Testis (tissue), 2 donors: ENCODE results near the gene TMEM135.

Experiments used
- POLR2A ChIP-seq: fragments of 450-650 bp; IDR thresholded peaks from one replicate; pipeline ENCODE4 v1.6.1; 2017; ENCODE audit warnings: antibody characterized with exemption, mild to moderate bottlenecking, moderate library complexity
- TF ChIP-seq, protein P1 (sequence below), 3 experiments: fragments of 450-650 bp in 2 of 3; fragments of 200-600 bp in 1 of 3; sonication (generic) in 1 of 3; IDR thresholded peaks; one replicate each; pipeline ENCODE4 v1.5.1; 2016 to 2019; ENCODE audit warnings: antibody characterized with exemption in 3 of 3, mild to moderate bottlenecking in 2 of 3, moderate library complexity in 1 of 3

DNA sequence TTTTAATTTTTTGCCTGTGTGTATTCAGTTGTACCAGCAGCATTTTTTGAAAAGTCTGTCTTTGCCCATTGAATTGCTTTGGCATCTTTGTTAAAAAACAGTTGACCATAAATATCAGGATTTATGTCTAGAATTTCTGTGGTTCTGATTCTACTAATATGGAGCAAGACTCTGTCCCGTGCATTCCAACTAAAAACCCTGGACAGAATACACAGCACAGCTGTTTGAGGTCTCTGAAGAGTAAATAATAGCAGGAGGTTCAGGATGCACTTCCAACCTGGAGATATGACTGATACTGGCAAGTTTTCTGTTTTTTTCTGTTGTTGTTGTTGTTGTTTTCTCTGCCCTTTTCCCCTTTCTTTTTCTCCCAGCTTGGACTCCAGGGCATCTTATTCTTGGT is 141.9 kb downstream of the TMEM135 start:
- TF ChIP-seq, protein P1, sequence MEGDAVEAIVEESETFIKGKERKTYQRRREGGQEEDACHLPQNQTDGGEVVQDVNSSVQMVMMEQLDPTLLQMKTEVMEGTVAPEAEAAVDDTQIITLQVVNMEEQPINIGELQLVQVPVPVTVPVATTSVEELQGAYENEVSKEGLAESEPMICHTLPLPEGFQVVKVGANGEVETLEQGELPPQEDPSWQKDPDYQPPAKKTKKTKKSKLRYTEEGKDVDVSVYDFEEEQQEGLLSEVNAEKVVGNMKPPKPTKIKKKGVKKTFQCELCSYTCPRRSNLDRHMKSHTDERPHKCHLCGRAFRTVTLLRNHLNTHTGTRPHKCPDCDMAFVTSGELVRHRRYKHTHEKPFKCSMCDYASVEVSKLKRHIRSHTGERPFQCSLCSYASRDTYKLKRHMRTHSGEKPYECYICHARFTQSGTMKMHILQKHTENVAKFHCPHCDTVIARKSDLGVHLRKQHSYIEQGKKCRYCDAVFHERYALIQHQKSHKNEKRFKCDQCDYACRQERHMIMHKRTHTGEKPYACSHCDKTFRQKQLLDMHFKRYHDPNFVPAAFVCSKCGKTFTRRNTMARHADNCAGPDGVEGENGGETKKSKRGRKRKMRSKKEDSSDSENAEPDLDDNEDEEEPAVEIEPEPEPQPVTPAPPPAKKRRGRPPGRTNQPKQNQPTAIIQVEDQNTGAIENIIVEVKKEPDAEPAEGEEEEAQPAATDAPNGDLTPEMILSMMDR (IDR thresholded peaks at IDR 0.05) = no peak
- no peak for TF ChIP-seq POLR2A
